ENCODE results near the gene USP3.

USP3 gene

GRCh38 chr15:63553388-63553791 is 49.0 kb downstream of the USP3 start:
- Histone ChIP-seq H3K4me2 (ENCODE audit: low read depth, low read length, poor library complexity, severe bottlenecking) (peak overlapping the region; percentile 41), H3K4me3 (ENCODE audit: low read length, poor library complexity, severe bottlenecking) (peak overlapping the region; percentile 8), H3K9ac (ENCODE audit: low read depth, low read length, poor library complexity, severe bottlenecking) (peak overlapping the region; percentile 14), H3K27me3 (ENCODE audit: insufficient read depth, low read length, poor library complexity, severe bottlenecking) (no peaks in the 10 kb centered on the region), H3K36me3 (ENCODE audit: insufficient read depth, low read length) (peaks cover 37% of the 10 kb centered on the region), H3F3A (ENCODE audit: low read depth) (no peaks in the 10 kb centered on the region), H4K20me1 (ENCODE audit: insufficient read depth, low read length, poor library complexity, severe bottlenecking) (peaks cover 50% of the 10 kb centered on the region), H3K9me2 (replicated peaks; ENCODE audit: low read depth, low read length) (no peaks in the 10 kb centered on the region), H3K4me1 (ENCODE audit: insufficient read depth, low read length, poor library complexity, severe bottlenecking) (peaks cover 16% of the 10 kb centered on the region), H3K79me2 (ENCODE audit: insufficient read depth, low read length) (peaks cover 29% of the 10 kb centered on the region), H2AFZ (ENCODE audit: low read length) (no peak overlapping the region), H3K9me3 (ENCODE audit: insufficient read depth, low read depth, low read length) (no peaks in the 10 kb centered on the region)
- TF ChIP-seq EZH2phosphoT487 (IDR thresholded peaks at IDR 0.05; ENCODE audit: borderline replicate concordance) (no peak), CTCF (conservative IDR thresholded peaks at IDR 0.05; ENCODE audit: low read length) (no peak)

- Histone ChIP-seq H3K36me3 (ENCODE audit: insufficient read depth, low read length) (peaks cover 43% of the 10 kb centered on the region), H3K4me1 (ENCODE audit: insufficient read depth, low read length, poor library complexity, severe bottlenecking) (peaks cover 16% of the 10 kb centered on the region), H3K4me2 (ENCODE audit: low read depth, low read length, poor library complexity, severe bottlenecking) (no peak overlapping the region), H4K20me1 (ENCODE audit: insufficient read depth, low read length, poor library complexity, severe bottlenecking) (peaks cover 41% of the 10 kb centered on the region), H3K9ac (ENCODE audit: low read depth, low read length, poor library complexity, severe bottlenecking) (no peak overlapping the region), H2AFZ (ENCODE audit: low read length) (no peak overlapping the region), H3K9me2 (replicated peaks; ENCODE audit: low read depth, low read length) (no peaks in the 10 kb centered on the region), H3K79me2 (ENCODE audit: insufficient read depth, low read length) (peaks cover 24% of the 10 kb centered on the region), H3K4me3 (ENCODE audit: low read length, poor library complexity, severe bottlenecking) (no peak overlapping the region), H3F3A (ENCODE audit: low read depth) (no peaks in the 10 kb centered on the region), H3K9me3 (ENCODE audit: insufficient read depth, low read depth, low read length) (no peaks in the 10 kb centered on the region), H3K27me3 (ENCODE audit: insufficient read depth, low read length, poor library complexity, severe bottlenecking) (no peaks in the 10 kb centered on the region)
- TF ChIP-seq CTCF (conservative IDR thresholded peaks at IDR 0.05; ENCODE audit: low read length) (no peak), EZH2phosphoT487 (IDR thresholded peaks at IDR 0.05; ENCODE audit: borderline replicate concordance) (no peak)
Measured at GRCh38 chr15:63554337-63554927, 50.0 kb downstream of the USP3 start.

GRCh38 chr15:63555507-63555906 is 51.1 kb downstream of the USP3 start:
- Histone ChIP-seq H3K79me2 (ENCODE audit: insufficient read depth, low read length) (peaks cover 14% of the 10 kb centered on the region), H3K9me2 (replicated peaks; ENCODE audit: low read depth, low read length) (no peaks in the 10 kb centered on the region), H3K4me1 (ENCODE audit: insufficient read depth, low read length, poor library complexity, severe bottlenecking) (peaks cover 16% of the 10 kb centered on the region), H3K4me2 (ENCODE audit: low read depth, low read length, poor library complexity, severe bottlenecking) (no peak overlapping the region), H3K36me3 (ENCODE audit: insufficient read depth, low read length) (peaks cover 50% of the 10 kb centered on the region), H3K9ac (ENCODE audit: low read depth, low read length, poor library complexity, severe bottlenecking) (no peak overlapping the region), H3F3A (ENCODE audit: low read depth) (no peaks in the 10 kb centered on the region), H2AFZ (ENCODE audit: low read length) (no peak overlapping the region), H3K27me3 (ENCODE audit: insufficient read depth, low read length, poor library complexity, severe bottlenecking) (no peaks in the 10 kb centered on the region), H3K4me3 (ENCODE audit: low read length, poor library complexity, severe bottlenecking) (no peak overlapping the region), H4K20me1 (ENCODE audit: insufficient read depth, low read length, poor library complexity, severe bottlenecking) (peaks cover 41% of the 10 kb centered on the region), H3K9me3 (ENCODE audit: insufficient read depth, low read depth, low read length) (no peaks in the 10 kb centered on the region)
- TF ChIP-seq EZH2phosphoT487 (IDR thresholded peaks at IDR 0.05; ENCODE audit: borderline replicate concordance) = no peak
- no peak for TF ChIP-seq CTCF (conservative IDR thresholded peaks at IDR 0.05; ENCODE audit: low read length)
